Neural cell (in vitro differentiated cells): ENCODE data around the gene FAF2.

Experiments used
- CTCF ChIP-seq: fragments of 450-650 bp; IDR thresholded peaks from 2 replicates; pipeline ENCODE4 v1.5.1; 2014; ENCODE audit warnings: antibody characterized with exemption, mild to moderate bottlenecking, moderate library complexity; ENCODE audit not compliant: poor library complexity, severe bottlenecking
- MXI1 ChIP-seq: fragments of 450-650 bp; conservative IDR thresholded peaks from 2 replicates; pipeline ENCODE4 v1.6.1; 2014; ENCODE audit warnings: antibody characterized with exemption, mild to moderate bottlenecking; ENCODE audit not compliant: poor library complexity, severe bottlenecking
- POLR2AphosphoS5 ChIP-seq: IDR thresholded peaks from 2 replicates; pipeline ENCODE4 v1.6.1; 2012
- RAD21 ChIP-seq: fragments of 450-650 bp; conservative IDR thresholded peaks from 2 replicates; pipeline ENCODE4 v1.6.1; 2014; ENCODE audit warnings: antibody characterized with exemption, mild to moderate bottlenecking, moderate library complexity
- SMC3 ChIP-seq: fragments of 450-650 bp; conservative IDR thresholded peaks from 2 replicates; pipeline ENCODE4 v1.6.1; 2014; ENCODE audit warnings: antibody characterized with exemption, mild to moderate bottlenecking, moderate library complexity; ENCODE audit not compliant: poor library complexity

GRCh38 chr5:176400382-176401156 is 47.6 kb upstream of the FAF2 start:
- no peak for TF ChIP-seq CTCF
- no peak for TF ChIP-seq MXI1
- TF ChIP-seq RAD21: no peak
- no peak for TF ChIP-seq SMC3
- TF ChIP-seq POLR2AphosphoS5: no peak
